Osteoblast (primary cell): ENCODE results near the gene GSTM1. TPM values are rescaled to one million over a fixed set of nuclear protein-coding genes. Genes with fewer than 3 reads are reported as not detected.

Experiments
- DNase-seq: peaks from one replicate; pipeline ENCODE4 v3.0.0; 2011; ENCODE audit warnings: low spot score, mixed read lengths; ENCODE audit not compliant: insufficient read length; ENCODE audit errors: missing footprints
- H2AFZ ChIP-seq: 2 replicates; pipeline ENCODE4 v1.6.0; 2011; ENCODE audit warnings: mild to moderate bottlenecking, low read length
- H3K27ac ChIP-seq: 2 replicates; pipeline ENCODE4 v1.5.1; 2011; ENCODE audit warnings: mild to moderate bottlenecking, low read depth, low read length, moderate library complexity
- H3K27me3 ChIP-seq: 2 replicates; pipeline ENCODE4 v1.6.0; 2012; ENCODE audit warnings: mild to moderate bottlenecking, control low read depth, inconsistent platforms, low read length, moderate library complexity; ENCODE audit not compliant: insufficient read depth
- H3K36me3 ChIP-seq: 2 replicates; pipeline ENCODE4 v1.5.1; 2011; ENCODE audit warnings: mild to moderate bottlenecking, low read length, control low read depth, moderate library complexity; ENCODE audit not compliant: insufficient read depth
- H3K4me1 ChIP-seq: 2 replicates; pipeline ENCODE4 v1.5.1; 2011; ENCODE audit warnings: mild to moderate bottlenecking, low read length, control low read depth, moderate library complexity; ENCODE audit not compliant: insufficient read depth
- H3K4me2 ChIP-seq: 2 replicates; pipeline ENCODE4 v1.6.0; 2011; ENCODE audit warnings: mild to moderate bottlenecking, low read length; ENCODE audit not compliant: insufficient read depth
- H3K4me3 ChIP-seq: fragments of 200-600 bp; sonication (generic); 3 replicates; pipeline ENCODE4 v1.5.1; 2012; ENCODE audit warnings: mild to moderate bottlenecking, low read length, inconsistent platforms; ENCODE audit not compliant: insufficient read depth
- H3K79me2 ChIP-seq: 2 replicates; pipeline ENCODE4 v1.6.0; 2012; ENCODE audit warnings: mild to moderate bottlenecking, low read length, control low read depth, inconsistent platforms; ENCODE audit not compliant: insufficient read depth
- H3K9me3 ChIP-seq: 2 replicates; pipeline ENCODE4 v1.5.1; 2011; ENCODE audit warnings: low read depth, low read length, control low read depth
- H4K20me1 ChIP-seq: 2 replicates; pipeline ENCODE4 v1.6.0; 2012; ENCODE audit warnings: mild to moderate bottlenecking, low read length, control low read depth; ENCODE audit not compliant: insufficient read depth
- CTCF ChIP-seq: IDR thresholded peaks from 2 replicates; pipeline ENCODE4 v1.5.1; 2011; ENCODE audit warnings: mild to moderate bottlenecking, low read depth, low read length, moderate library complexity; ENCODE audit errors: extremely low read depth
- total RNA-seq: library from RNA; depleted of rRNA; stranded (reverse); fragments of >200 nt; gene quantifications from 2 replicates; pipeline ENCODE4 v1.2.3, GENCODE V29; 2012

GSTM1 gene
- total RNA-seq, 1 donor, result not detected

- peak; percentile 83 for DNase-seq
- H3K27me3 ChIP-seq, result no peaks in the 10 kb centered on the region
- no peaks in the 10 kb centered on the region for H4K20me1 ChIP-seq
- H3K9me3 ChIP-seq, result no peaks in the 10 kb centered on the region
- H3K79me2 ChIP-seq, result no peaks in the 10 kb centered on the region
- H3K4me3 ChIP-seq, result no peak overlapping the region
- no peak for TF ChIP-seq CTCF
- peak overlapping the region; percentile 7 for H3K4me2 ChIP-seq
- H2AFZ ChIP-seq, result no peak overlapping the region
- peaks cover 8% of the 10 kb centered on the region for H3K4me1 ChIP-seq
- peak overlapping the region; percentile 10 for H3K27ac ChIP-seq
- H3K36me3 ChIP-seq, result no peaks in the 10 kb centered on the region
Observed at GRCh38 chr1:109719337-109719837, 31.8 kb downstream of the GSTM1 start.

DNA sequence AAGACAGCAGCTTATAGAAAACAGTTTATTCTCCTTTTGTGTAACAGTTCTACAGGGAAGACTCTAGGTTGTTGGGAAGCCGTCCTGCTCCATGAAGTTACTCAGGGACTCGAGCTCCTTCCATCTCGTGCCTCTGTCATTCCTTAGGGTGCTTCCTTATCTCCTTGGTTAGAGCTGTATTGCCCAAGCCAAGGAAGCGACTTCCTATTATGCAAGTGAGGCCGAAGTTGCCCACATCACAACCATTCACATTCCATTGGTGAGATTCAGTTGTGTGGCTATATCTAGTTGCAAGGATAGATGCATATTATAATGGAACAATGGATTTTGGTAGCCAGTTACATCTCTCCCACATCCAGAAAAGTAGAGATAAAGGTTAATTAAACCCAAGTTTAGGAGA lies 33.4 kb downstream of the GSTM1 start:
- Histone ChIP-seq H3K9me3 (no peaks in the 10 kb centered on the region), H3K27me3 (no peaks in the 10 kb centered on the region), H3K79me2 (no peaks in the 10 kb centered on the region), H2AFZ (no peak overlapping the region), H3K27ac (no peak overlapping the region), H3K4me3 (no peak overlapping the region), H3K4me1 (peaks cover 8% of the 10 kb centered on the region), H3K4me2 (no peak overlapping the region), H4K20me1 (no peaks in the 10 kb centered on the region), H3K36me3 (no peaks in the 10 kb centered on the region)
- no peak for TF ChIP-seq CTCF
- no peak for DNase-seq

DNA sequence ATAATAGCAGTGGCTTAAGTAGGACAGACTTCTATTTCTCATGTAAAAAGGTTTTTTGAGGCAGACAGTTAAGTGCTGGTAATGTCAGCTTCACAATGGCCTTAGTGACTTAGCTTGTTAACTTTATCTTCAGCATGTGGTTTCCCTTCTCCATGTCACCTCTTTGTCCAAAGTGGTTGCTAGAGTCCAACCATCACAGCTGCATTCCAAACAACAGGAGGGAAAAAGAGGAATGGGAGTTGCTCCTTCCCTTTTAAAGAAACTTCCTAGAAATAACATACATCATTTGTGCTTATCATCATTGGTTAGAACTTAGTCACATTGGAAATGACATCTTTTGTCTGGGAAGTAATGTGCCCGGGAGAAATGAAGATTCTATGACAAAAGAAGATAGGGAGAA lies 34.4 kb downstream of the GSTM1 start:
- no peak for TF ChIP-seq CTCF
- Histone ChIP-seq H3K36me3 (no peaks in the 10 kb centered on the region), H4K20me1 (no peaks in the 10 kb centered on the region), H3K4me2 (no peak overlapping the region), H3K9me3 (peaks cover 2% of the 10 kb centered on the region), H3K4me3 (no peak overlapping the region), H3K79me2 (no peaks in the 10 kb centered on the region), H3K4me1 (peaks cover 8% of the 10 kb centered on the region), H3K27ac (no peak overlapping the region), H2AFZ (no peak overlapping the region), H3K27me3 (no peaks in the 10 kb centered on the region)
- no peak for DNase-seq

DNA sequence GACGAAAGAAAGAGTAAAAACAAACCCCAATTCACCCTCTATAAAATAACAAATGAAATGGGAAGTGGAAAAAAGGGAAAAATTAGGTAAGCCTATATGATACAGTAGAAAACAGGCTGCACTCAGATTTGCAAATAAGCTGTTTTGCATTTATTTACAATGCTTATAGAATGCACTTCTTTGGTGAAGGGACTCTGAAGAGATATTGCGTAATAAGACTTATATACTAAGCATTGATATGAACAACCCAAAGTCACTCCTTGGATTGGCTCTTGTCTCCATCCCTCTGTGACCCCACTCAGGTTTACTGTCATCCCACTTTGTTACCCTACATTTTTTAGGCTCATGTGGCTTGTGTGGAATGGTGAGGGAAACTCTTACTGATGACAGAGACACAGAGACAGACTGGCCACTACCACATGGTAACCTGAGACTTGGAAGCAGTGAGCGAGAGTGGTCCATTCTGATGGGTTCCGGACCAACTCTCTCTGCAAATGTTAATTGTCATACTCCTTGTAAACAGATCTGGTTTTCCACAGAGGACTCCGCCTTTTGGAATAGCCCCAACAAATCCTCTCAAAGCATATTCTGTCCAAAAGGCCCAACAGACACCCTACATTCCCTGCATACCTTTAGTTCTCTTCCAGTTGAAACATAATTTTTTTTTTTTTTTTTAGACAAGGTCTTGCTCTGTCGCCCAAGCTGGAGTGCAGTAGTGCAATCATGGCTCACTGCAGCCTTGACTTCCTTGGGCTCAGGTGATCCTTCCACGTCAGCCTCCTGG lies 35.5 kb downstream of the GSTM1 start:
- H3K4me2 ChIP-seq, result no peak overlapping the region
- H3K27me3 ChIP-seq, result no peaks in the 10 kb centered on the region
- peaks cover 2% of the 10 kb centered on the region for H3K9me3 ChIP-seq
- no peak overlapping the region for H3K4me3 ChIP-seq
- H4K20me1 ChIP-seq, result no peaks in the 10 kb centered on the region
- no peak for TF ChIP-seq CTCF
- DNase-seq, result no peak
- no peak overlapping the region for H3K27ac ChIP-seq
- peaks cover 8% of the 10 kb centered on the region for H3K4me1 ChIP-seq
- no peaks in the 10 kb centered on the region for H3K36me3 ChIP-seq
- no peak overlapping the region for H2AFZ ChIP-seq
- H3K79me2 ChIP-seq, result no peaks in the 10 kb centered on the region
